ENCODE data around the gene FAM3C.

Gene FAM3C

DNA sequence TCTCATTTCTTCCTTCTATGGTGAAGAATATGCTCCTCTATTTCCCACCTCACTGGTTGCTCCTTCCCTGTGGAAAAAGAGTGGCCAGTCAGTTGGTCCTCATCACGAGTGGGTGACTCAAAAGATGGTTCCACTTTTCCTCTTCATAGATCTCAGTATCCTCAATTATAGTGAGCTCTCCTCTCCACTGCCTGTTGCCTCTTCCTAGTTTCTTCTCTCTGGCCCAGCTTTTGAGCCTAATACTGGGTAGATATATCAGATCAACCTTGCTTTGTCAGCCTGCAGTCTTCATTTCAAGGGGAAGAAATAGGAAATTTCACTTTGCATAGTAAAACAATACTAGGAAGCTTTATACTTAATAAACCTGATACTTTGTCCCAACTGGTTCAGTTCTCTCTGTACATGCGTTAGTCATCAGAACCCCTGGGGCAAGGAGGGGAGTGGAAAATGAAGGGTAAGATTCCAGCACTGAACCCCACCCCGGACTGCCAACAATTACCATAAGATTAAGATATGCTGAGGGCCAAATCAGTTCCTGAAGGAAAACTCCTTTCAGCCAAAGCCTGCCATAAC is 82.8 kb downstream of the FAM3C start:
- no peak for TF ChIP-seq CTCF (IDR thresholded peaks at IDR 0.05; ENCODE audit: low read depth, low read length, missing control alignments)
- DNase-seq (ENCODE audit: low read depth), result no peak
- no peak overlapping the region for H3K4me3 ChIP-seq (ENCODE audit: low read depth, low read length)

- TF ChIP-seq CTCF (IDR thresholded peaks at IDR 0.05; ENCODE audit: low read depth, low read length, missing control alignments), result no peak
- no peak for DNase-seq (ENCODE audit: low read depth)
- no peak overlapping the region for H3K4me3 ChIP-seq (ENCODE audit: low read depth, low read length)
These were observed 89.0 kb downstream of the FAM3C start for GRCh38 chr7:121307021-121307574.

GRCh38 chr7:121306565-121306964 is 89.5 kb downstream of the FAM3C start:
- no peak overlapping the region for H3K4me3 ChIP-seq (ENCODE audit: low read depth, low read length)
- no peak for DNase-seq (ENCODE audit: low read depth)
- TF ChIP-seq CTCF (IDR thresholded peaks at IDR 0.05; ENCODE audit: low read depth, low read length, missing control alignments), result no peak

GRCh38 chr7:121305109-121305508 is 91.0 kb downstream of the FAM3C start:
- TF ChIP-seq CTCF (IDR thresholded peaks at IDR 0.05; ENCODE audit: low read depth, low read length, missing control alignments), result no peak

DNA sequence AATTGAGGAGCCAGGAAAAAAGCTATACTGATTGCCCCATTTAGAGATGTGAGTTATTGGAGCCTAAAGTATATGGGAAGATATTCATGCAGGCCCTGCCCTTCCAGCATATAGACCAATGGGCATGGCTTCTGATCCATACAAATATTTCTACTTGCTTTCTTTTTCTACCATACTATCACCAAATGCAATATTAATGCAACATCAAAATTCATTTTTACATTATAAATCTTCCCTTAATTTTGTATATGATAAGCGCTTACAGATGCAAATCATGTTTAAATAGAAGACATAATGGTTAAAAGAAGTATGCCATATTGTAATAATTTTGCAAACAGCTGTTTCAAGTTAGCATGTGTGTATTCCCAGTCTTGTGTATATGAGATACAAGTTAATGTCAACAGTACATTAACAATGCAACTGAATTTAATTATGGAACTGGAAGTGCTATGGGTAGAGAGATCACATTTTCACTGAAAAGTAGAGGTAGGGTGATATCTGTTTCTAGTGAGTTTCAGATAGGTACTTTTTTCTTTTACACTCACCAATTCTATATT is 91.9 kb downstream of the FAM3C start:
- DNase-seq (ENCODE audit: low read depth), result no peak
- TF ChIP-seq CTCF (IDR thresholded peaks at IDR 0.05; ENCODE audit: low read depth, low read length, missing control alignments), result no peak
- H3K4me3 ChIP-seq (ENCODE audit: low read depth, low read length), result no peak overlapping the region

More at GRCh38 chr7:121305109-121305508, 91.0 kb downstream of the FAM3C start:
- H3K4me3 ChIP-seq (ENCODE audit: low read depth, low read length), result no peak overlapping the region
- no peak for DNase-seq (ENCODE audit: low read depth)

DNA sequence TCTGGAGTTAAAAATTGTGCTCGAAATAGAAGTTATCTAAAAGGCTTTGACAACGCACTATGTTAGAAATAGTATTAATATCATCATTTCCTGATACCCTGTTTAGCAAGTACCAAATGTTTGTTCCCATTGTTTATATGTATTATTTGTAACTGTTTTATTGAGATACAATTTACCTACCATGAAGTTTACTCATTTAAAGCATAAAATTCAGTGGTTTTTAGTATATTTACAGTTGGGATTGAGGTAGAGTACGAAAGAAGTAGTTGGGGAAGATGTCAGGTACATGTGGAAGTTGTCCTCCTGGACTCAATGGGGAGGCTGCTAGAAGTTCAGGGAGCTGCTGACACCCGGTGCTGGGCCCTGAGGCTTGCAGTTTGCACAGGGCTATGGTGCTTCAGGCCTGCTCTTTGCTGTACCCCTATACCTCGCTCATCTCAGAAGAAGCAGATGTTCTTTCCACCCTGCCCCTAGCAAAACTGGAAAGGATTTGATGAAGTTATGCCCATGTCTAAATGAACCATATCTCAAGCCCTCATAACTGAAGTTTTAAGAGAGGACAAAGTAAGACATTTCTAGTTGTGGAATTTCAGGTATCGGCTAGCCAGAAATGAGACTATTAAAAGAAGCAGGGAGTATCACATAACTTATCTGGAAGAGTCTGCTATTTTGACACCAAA is 92.5 kb downstream of the FAM3C start:
- H3K4me3 ChIP-seq (ENCODE audit: low read depth, low read length), result no peak overlapping the region
- DNase-seq (ENCODE audit: low read depth), result no peak
- no peak for TF ChIP-seq CTCF (IDR thresholded peaks at IDR 0.05; ENCODE audit: low read depth, low read length, missing control alignments)

Measured in GM12864 (cell line).